ENCODE measurements around the gene CMTM1. TPM values are rescaled to one million over a fixed set of nuclear protein-coding genes. Genes with fewer than 3 reads are reported as not detected.

The CMTM1 gene
- total RNA-seq, 2 donors from 2014 or later = not detected

DNA sequence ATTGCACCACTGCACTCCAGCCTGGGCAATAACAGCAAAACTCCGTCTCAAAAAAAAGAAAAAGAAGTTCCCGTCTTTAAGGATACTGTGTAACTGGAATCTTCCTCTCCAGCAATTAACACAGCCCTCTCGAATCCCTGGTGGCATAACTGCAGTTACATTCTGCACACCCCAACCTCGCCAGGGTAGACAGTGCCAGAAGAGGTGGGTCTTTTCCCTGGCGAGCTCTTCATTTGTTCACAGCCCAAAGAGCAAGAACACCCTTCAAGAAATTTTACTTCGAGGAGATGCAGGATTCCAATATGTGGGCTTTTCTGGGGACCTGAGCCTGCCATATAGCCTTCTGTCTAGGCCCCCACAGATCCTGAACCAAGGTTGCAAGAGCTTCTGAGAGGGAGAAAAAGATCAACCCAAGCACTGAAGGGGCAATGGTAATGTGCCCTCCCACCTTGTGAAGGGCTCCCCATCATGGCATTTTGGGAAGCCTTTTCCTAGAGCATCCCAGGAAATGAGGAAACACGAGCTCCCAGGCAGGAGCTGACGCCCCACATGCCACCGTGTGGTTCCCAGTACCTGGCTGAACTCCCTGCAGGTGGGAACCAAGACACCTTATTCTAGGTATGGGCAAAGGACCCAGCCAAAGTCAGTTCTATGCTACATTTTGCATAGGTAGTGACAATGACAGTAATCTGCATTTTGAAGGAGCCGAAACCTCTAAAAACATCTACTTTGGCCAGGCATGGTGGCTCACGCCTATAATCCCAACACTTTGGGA, 43.2 kb upstream of the CMTM1 start:
- H3K4me3 ChIP-seq = no peak overlapping the region
- intact Hi-C loops (cut with DNase I) = no loop called here
- no peak for TF ChIP-seq POLR2A (IDR thresholded peaks at IDR 0.05)
- TF ChIP-seq, protein P1, sequence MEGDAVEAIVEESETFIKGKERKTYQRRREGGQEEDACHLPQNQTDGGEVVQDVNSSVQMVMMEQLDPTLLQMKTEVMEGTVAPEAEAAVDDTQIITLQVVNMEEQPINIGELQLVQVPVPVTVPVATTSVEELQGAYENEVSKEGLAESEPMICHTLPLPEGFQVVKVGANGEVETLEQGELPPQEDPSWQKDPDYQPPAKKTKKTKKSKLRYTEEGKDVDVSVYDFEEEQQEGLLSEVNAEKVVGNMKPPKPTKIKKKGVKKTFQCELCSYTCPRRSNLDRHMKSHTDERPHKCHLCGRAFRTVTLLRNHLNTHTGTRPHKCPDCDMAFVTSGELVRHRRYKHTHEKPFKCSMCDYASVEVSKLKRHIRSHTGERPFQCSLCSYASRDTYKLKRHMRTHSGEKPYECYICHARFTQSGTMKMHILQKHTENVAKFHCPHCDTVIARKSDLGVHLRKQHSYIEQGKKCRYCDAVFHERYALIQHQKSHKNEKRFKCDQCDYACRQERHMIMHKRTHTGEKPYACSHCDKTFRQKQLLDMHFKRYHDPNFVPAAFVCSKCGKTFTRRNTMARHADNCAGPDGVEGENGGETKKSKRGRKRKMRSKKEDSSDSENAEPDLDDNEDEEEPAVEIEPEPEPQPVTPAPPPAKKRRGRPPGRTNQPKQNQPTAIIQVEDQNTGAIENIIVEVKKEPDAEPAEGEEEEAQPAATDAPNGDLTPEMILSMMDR (IDR thresholded peaks at IDR 0.05) = no peak
- H3K27ac ChIP-seq = peak overlapping the region in 2 of 4 donors; percentile 67 to 95
- 75 to 85% methylated on average over 8 to 11 of the region's 11 CpGs for WGBS, 2 donors
- no peaks in the 10 kb centered on the region for H3K9me3 ChIP-seq
- H3K36me3 ChIP-seq (replicated peaks in 1 of 2; ENCODE audit: insufficient read depth in 1 of 2, low read depth in 2 of 2) = peaks cover 0 to 5% of the 10 kb centered on the region in 2 donors
- DNase-seq (no peak), ATAC-seq (no peak)
- H3K27me3 ChIP-seq = no peaks in the 10 kb centered on the region
- peaks cover 4% of the 10 kb centered on the region for H3K4me1 ChIP-seq

- H3K27ac ChIP-seq = peak overlapping the region in 1 of 4 donors; percentile 95
- DNase-seq = no peak
- H3K9me3 ChIP-seq = no peaks in the 10 kb centered on the region
- no peak overlapping the region for H3K4me3 ChIP-seq
- no peak for TF ChIP-seq POLR2A (IDR thresholded peaks at IDR 0.05)
- TF ChIP-seq, protein P1 (IDR thresholded peaks at IDR 0.05) = no peak
- H3K36me3 ChIP-seq (replicated peaks in 1 of 2; ENCODE audit: insufficient read depth in 1 of 2, low read depth in 2 of 2) = peaks cover 0 to 9% of the 10 kb centered on the region in 2 donors
- ATAC-seq = no peak
- intact Hi-C loops (cut with DNase I) = no loop called here
- no peaks in the 10 kb centered on the region for H3K27me3 ChIP-seq
- 65 to 91% methylated on average over 9 of the region's 9 CpGs for WGBS, 2 donors
- H3K4me1 ChIP-seq = no peaks in the 10 kb centered on the region
These were observed 42.3 kb upstream of the CMTM1 start for GRCh38 chr16:66523861-66524354.

DNA sequence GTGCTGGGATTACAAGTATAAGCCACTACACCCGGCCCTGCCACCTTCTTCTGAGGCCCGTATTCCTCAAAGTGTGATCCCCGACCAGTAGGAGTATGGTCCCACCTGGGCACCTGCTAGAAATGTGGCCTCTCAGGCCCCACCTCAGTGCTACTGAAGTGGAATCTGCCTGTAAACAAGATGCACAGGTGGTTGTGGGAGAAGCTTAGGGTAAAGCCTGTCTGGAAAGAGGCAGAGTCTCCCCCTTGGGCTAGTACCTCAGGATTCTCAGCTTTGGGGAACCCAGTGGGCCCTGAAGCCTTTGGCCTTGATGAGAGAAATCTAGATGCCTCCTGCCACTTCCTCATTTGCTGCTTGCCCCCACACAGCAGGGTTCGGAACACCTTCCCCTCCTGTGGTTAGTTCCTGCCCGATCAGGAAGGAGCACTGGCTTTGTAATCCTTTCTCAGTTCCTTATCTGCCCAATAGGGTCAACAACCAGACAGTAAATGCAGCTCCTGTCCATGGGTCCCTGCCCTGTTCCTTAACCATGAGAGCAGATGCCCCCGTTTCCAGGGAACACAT, 41.6 kb upstream of the CMTM1 start:
- 62 to 88% methylated on average over 6 of the region's 6 CpGs for WGBS, 2 donors
- intact Hi-C loops (cut with DNase I) = no loop called here
- peak in 1 of 4 donors; percentile 71 for DNase-seq
- TF ChIP-seq POLR2A (IDR thresholded peaks at IDR 0.05) = no peak
- TF ChIP-seq, protein P1 (IDR thresholded peaks at IDR 0.05) = peak in 1 of 7 experiments; percentile 19
- H3K27me3 ChIP-seq = no peaks in the 10 kb centered on the region
- H3K36me3 ChIP-seq (replicated peaks in 1 of 2; ENCODE audit: insufficient read depth in 1 of 2, low read depth in 2 of 2) = peaks cover 0 to 12% of the 10 kb centered on the region in 2 donors
- H3K4me1 ChIP-seq = no peaks in the 10 kb centered on the region
- peak overlapping the region in 2 of 4 donors; percentile 20 to 95 for H3K27ac ChIP-seq
- no peaks in the 10 kb centered on the region for H3K9me3 ChIP-seq
- no peak for ATAC-seq
- no peak overlapping the region for H3K4me3 ChIP-seq

GRCh38 chr16:66525396-66526180, 40.7 kb upstream of the CMTM1 start:
- TF ChIP-seq POLR2A (IDR thresholded peaks at IDR 0.05) = no peak
- TF ChIP-seq, protein P1 (IDR thresholded peaks at IDR 0.05) = no peak
- Histone ChIP-seq H3K36me3 (replicated peaks in 1 of 2; ENCODE audit: insufficient read depth in 1 of 2, low read depth in 2 of 2) (peaks cover 0 to 18% of the 10 kb centered on the region in 2 donors), H3K4me3 (no peak overlapping the region), H3K9me3 (no peaks in the 10 kb centered on the region), H3K27ac (peak overlapping the region in 2 of 4 donors; percentile 11 to 95), H3K27me3 (no peaks in the 10 kb centered on the region), H3K4me1 (no peaks in the 10 kb centered on the region)
- DNase-seq = peak in 1 of 4 donors; percentile 42
- ATAC-seq = no peak
- WGBS, 2 donors = 86 to 90% methylated on average over 9 of the region's 9 CpGs
- intact Hi-C loops (cut with DNase I) = no loop called here
